ENCODE data around the gene COL26A1.

- no peak for TF ChIP-seq CTCF (IDR thresholded peaks at IDR 0.05 in 4 of 5, conservative IDR thresholded peaks at IDR 0.05 in 1 of 5)
- no peak for TF ChIP-seq POLR2A (IDR thresholded peaks at IDR 0.05)
Measured at GRCh38 chr7:101494602-101495329, 132.1 kb downstream of the COL26A1 start.

Data from gastrocnemius medialis (tissue), 4 donors.